Activated CD8-positive, alpha-beta memory T cell treated with anti-CD3 and anti-CD28 coated beads, Interleukin-2, amount 50 U/mL, for 1 hour (primary cell): ENCODE results near the gene POU2F1.

ENCODE experiments used
- DNase-seq: peaks from one replicate; pipeline ENCODE4 v3.0.0-alpha.2; 2020; ENCODE audit errors: extremely low read depth

The POU2F1 gene

GRCh38 chr1:167367705-167368104 is 147.0 kb downstream of the POU2F1 start:
- no peak for DNase-seq

DNA sequence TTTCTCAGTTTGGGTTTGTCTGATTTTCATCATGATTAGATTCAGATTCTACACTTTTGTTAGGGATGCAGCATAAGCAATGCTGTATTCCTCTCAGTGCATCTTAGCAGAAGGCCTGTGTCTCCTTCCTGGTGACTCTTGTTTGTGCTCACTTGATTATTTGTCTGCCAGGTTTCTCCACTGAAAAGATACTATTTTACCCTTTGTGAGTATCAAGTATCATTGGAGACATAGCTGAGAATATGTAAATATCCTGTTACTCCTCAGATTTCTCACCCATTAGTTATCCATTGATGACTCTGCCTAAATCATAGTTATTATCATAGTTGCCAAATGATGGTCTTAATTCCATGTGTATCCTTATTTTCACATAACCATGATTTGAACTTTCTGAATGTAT is 148.5 kb downstream of the POU2F1 start:
- no peak for DNase-seq

GRCh38 chr1:167369933-167370332 is 149.2 kb downstream of the POU2F1 start:
- DNase-seq, result no peak

DNA sequence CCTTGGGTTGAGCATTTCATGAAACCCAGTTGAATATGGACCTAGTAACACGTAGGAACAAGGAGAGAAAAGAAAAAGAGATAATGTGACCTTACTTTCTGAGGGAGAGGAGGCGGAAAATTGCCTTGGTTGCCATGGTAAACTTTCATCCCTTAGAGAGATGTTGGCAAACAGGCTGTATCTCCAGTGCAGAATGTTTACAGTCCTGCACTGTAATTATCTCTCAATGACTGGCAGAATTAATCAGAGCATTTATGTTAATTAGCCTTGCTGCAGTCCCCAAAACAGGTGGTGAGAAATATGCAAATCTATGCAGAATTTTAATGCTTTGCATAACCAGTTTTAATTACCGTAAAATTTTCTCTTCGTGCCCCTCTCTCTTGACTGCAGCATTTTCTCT is 150.3 kb downstream of the POU2F1 start:
- no peak for DNase-seq

DNA sequence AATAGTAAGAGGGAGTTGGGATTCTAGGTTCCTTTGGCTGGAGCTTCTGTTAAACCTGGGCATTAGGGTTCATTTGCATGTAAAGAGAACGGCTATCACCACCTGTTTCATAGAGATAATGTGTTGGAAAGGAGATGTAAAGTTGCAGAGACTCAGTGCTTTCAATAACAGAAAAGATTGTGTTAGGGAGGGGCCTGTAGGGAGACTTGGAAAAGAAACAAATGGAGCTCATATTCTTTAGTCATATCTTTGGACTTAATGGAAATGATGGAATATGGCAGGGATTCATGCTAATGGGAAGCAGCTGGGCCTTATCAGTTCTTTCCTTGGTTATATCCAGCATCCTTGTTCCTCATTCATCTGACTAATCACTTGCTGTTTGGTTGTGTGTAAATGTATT is 152.7 kb downstream of the POU2F1 start:
- DNase-seq, result no peak

DNA sequence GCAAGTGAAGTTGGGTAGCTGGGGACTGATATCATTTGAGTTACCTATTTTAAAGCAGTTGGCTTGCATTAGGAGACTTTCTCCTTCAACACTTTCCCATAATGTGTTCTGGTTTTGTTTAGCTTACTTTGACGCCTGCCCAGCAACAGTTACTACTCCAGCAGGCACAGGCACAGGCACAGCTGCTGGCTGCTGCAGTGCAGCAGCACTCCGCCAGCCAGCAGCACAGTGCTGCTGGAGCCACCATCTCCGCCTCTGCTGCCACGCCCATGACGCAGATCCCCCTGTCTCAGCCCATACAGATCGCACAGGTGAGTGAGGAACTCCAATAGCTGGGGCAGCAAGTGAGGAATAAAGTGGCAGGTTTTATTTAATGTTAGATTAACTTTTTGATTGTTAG is 153.3 kb downstream of the POU2F1 start:
- no peak for DNase-seq

- DNase-seq, result no peak
Measured at GRCh38 chr1:167375949-167376348, 155.3 kb downstream of the POU2F1 start.

DNA sequence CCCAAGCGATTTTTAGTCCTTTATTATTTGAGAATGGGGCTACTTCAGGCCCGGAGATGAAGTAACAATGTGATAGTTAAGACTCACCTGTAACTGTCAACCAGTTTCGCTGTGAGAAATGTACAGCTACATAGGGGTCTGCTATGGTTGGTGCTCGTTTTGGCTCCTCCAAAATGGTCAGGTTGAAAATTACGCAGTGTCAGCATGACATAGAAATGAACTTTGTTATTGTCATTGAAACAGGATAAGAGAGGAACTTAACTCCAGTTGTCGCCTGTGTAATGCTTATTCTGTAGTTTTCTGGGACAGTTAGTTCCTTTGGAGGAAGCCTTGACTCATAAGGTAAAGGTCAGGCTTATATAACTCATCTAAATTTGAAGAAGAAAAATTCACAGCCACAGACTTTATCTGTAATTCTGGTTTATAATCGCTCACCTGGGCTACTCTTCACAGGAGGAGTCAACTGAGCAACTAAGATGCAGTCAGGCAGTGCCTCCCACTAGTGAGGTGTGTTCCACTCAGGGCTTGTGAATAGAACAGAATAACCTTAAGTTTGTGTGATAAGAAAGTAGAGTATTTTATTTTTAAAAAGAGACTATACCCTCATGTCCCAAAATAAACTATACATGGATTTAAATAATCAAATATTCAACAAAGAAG is 166.7 kb downstream of the POU2F1 start:
- DNase-seq, result no peak

GRCh38 chr1:167388976-167389375 is 168.3 kb downstream of the POU2F1 start:
- DNase-seq, result no peak

DNA sequence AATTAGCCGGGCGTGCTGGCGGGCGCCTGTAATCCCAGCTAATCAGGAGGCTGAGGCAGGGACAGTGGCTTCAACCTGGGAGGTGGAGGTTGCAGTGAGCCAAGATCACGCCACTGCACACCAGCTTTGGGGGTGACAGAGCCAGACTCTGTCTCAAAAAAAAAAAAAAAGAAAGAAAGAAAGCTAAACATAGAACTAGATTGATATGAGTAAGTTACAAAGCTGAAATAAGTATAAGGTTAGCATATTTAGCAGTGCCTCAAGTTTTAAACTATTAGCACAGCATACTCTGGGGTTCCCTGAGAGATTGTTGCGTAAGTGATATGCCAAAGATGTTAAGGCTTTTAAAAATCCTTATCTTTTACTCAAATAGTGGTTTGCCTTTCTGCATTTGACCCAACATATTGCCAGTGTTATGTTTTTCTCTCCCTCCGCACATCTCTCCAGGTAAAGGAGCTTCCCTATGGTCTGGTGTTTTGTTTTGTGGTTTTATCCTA is 171.6 kb downstream of the POU2F1 start:
- no peak for DNase-seq

- DNase-seq, result no peak
Measured at GRCh38 chr1:167400359-167400953, 179.8 kb downstream of the POU2F1 start.

DNA sequence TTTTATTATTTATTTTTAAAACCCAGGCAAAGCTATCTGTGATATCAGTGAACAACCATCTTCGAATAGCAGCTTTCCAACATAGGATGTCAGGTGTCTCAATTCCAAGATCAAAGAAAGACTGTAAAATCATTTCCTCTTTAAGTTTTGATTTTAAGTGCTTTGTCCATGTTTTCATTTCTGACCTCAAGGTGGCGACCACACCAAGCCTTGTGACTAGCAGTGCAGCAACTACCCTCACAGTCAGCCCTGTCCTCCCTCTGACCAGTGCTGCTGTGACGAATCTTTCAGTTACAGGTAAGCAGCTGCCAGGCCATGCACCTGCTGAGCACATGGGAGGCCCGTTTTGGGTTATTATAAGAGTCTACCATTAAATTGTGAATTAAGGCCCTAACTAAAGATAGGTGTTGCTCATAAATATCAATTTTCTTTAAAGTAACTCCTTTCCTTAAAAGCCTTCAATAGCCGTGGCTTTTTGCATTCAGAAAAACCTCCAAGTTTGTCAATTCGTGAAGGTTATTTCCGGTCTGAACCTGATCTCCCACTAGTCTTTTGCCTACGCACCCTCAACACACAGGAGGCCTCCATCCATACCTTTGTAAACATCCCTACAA is 180.7 kb downstream of the POU2F1 start:
- no peak for DNase-seq

- DNase-seq, result no peak
Measured at GRCh38 chr1:167404161-167404888, 183.6 kb downstream of the POU2F1 start.

- no peak for DNase-seq
Measured at GRCh38 chr1:167404908-167405307, 184.2 kb downstream of the POU2F1 start.

- no peak for DNase-seq
Measured at GRCh38 chr1:167408355-167408754, 187.7 kb downstream of the POU2F1 start.

GRCh38 chr1:167409183-167409582 is 188.5 kb downstream of the POU2F1 start:
- DNase-seq, result no peak

- DNase-seq, result no peak
Measured at GRCh38 chr1:167412072-167412471, 191.4 kb downstream of the POU2F1 start.

- no peak for DNase-seq
Measured at GRCh38 chr1:167412920-167413319, 192.2 kb downstream of the POU2F1 start.

- no peak for DNase-seq
Measured at GRCh38 chr1:167413328-167413727, 192.6 kb downstream of the POU2F1 start.

GRCh38 chr1:167416506-167416905 is 195.8 kb downstream of the POU2F1 start:
- no peak for DNase-seq

DNA sequence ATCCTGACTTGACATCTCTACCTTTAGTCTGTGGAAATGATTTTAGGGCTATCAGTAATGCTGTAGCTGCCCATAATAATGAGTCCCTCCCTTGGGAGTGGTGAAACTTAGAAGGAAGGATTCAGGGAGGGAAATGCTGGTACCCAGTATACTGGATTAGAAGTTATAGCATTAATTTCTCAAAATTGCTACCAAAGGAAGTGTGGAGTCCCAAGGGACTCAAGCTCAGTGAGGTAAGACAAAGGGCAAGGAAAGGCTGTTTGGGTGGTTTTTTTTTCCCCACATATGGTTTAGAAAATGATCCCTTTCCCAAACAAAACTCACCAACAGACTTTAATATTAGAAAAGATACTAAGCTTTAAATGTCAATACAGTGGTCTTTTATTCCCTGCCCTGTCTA is 197.7 kb downstream of the POU2F1 start:
- no peak for DNase-seq

DNA sequence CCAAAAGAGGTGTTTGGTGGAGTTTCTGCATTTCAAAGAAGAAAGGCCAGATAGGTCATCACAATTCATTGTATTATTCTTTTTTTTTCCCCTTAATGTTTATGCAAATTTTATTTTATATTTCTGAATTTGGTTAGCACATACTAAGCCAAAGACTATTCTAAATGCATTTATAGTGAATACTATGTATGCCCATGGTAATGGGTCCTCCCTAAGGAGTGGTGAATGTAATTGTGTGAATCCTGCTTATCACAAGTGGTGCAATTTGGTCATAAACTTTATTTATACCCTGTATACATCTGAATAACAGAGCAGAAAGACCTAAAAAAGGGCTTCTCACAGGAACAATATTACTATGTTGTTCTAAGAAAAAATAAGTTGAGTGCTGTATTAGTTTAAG is 198.6 kb downstream of the POU2F1 start:
- DNase-seq, result no peak

DNA sequence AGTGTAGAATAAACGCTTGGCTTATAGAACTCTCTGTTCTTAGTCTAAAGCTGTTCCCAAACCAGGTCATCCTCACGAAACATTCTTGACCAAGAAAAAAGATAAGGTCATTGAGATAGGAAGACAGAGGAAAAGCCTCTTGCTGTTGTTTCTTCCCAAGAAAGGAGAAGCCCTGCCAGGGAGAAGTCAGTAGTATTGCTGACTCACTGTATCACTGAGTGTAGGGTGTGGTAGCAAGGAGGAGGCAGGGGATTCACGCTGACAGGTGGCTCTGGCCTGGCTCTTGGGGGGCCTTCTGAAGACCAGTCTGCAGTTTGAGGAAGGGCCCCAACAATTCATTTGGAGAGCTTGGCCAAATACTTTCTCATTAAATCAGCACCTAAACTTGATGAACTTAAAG is 199.8 kb downstream of the POU2F1 start:
- no peak for DNase-seq
